Spleen (tissue), 7 donors: ENCODE results near the gene KRTAP20-2.

ENCODE experiments used
- POLR2A ChIP-seq, 3 donors: fragments of 450-650 bp; IDR thresholded peaks; one replicate each; pipeline ENCODE4 v1.5.1; 2017; ENCODE audit warnings: antibody characterized with exemption in 3 of 3, mild to moderate bottlenecking in 1 of 3
- POLR2AphosphoS5 ChIP-seq, 3 donors: sonication (generic); formaldehyde crosslinking; IDR thresholded peaks; one replicate each; pipeline ENCODE4 v1.5.1; 2017; ENCODE audit warnings: antibody characterized with exemption in 3 of 3
- TF ChIP-seq, protein P1 (sequence below), 11 experiments: fragments of 200-600 bp in 7 of 11; fragments of 450-650 bp in 4 of 11; sonication (generic) in 4 of 11; IDR thresholded peaks in 8 of 11; conservative IDR thresholded peaks in 3 of 11; 1 replicate in 7 of 11; 2 replicates in 4 of 11; pipeline versions ENCODE4 v1.4.0 to v1.8.0; 2016 to 2021; ENCODE audit warnings: antibody characterized with exemption in 11 of 11, inconsistent platforms in 4 of 11, mild to moderate bottlenecking in 1 of 11
- donor health status: DM: no; HTN: no; CAD: no; lungs with moderate emphysema.
- donor health status: DM: no; HTN: no; CAD: no.
- donor health status: DM: no; HTN: no; CAD: no.

- TF ChIP-seq, protein P1, sequence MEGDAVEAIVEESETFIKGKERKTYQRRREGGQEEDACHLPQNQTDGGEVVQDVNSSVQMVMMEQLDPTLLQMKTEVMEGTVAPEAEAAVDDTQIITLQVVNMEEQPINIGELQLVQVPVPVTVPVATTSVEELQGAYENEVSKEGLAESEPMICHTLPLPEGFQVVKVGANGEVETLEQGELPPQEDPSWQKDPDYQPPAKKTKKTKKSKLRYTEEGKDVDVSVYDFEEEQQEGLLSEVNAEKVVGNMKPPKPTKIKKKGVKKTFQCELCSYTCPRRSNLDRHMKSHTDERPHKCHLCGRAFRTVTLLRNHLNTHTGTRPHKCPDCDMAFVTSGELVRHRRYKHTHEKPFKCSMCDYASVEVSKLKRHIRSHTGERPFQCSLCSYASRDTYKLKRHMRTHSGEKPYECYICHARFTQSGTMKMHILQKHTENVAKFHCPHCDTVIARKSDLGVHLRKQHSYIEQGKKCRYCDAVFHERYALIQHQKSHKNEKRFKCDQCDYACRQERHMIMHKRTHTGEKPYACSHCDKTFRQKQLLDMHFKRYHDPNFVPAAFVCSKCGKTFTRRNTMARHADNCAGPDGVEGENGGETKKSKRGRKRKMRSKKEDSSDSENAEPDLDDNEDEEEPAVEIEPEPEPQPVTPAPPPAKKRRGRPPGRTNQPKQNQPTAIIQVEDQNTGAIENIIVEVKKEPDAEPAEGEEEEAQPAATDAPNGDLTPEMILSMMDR (IDR thresholded peaks at IDR 0.05 in 8 of 11, conservative IDR thresholded peaks at IDR 0.05 in 3 of 11) = no peak
- TF ChIP-seq POLR2AphosphoS5 (IDR thresholded peaks at IDR 0.05) (no peak), POLR2A (IDR thresholded peaks at IDR 0.05) (no peak)
These were observed 7.6 kb downstream of the KRTAP20-2 start, which contains the start of gene KRTAP20-3 for GRCh38 chr21:30642564-30642963.
